K562 (cell line): ENCODE results near the gene PBXIP1. TPM values are rescaled to one million over a fixed set of nuclear protein-coding genes. Genes with fewer than 3 reads are reported as not detected.

ENCODE experiments used
- ATAC-seq: fragments of 200-7000 bp; cut with Tn5 transposase; 3 replicates; pipeline ENCODE4 v1.9.1; 2020; ENCODE audit warnings: moderate library complexity
- BruUV-seq: library from RNA; stranded (reverse); fragments of 400-500 nt; replicated peaks from 2 replicates; lab custom pipeline; 2021; lab: Mats Ljungman, UMichigan
- CTCF ChIA-PET: fragments of 300-600 bp; formaldehyde crosslinking; extraction: SDS; loops from one replicate; lab custom pipeline; 2021; ENCODE audit warnings: low intra/inter-chr PET ratio; lab: Yijun Ruan, JAX
- POLR2A ChIA-PET: fragments of 300-600, 350-650 bp; sonication (Branson Sonifier 250); formaldehyde crosslinking; extraction: SDS; loops from one replicate; lab custom pipeline; 2021; ENCODE audit warnings: antibody characterized with exemption, inconsistent platforms; lab: Yijun Ruan, JAX
- DNase-seq, 4 experiments: peaks; one replicate each; pipeline versions ENCODE4 v3.0.0 to v3.0.0-alpha.2; 2011 to 2018; ENCODE audit warnings: low spot score in 3 of 4, mixed read lengths in 3 of 4; ENCODE audit errors: extremely low read depth in 1 of 4
- FAIRE-seq: peaks from 2 replicates; lab custom pipeline; 2011; peaks lifted over from hg19 to GRCh38; lab: Jason Lieb, UNC
- H2AFZ ChIP-seq: 2 replicates; pipeline ENCODE4 v1.6.0; 2011; ENCODE audit warnings: low read depth, low read length, control low read depth, inconsistent platforms
- H3K27ac ChIP-seq: fragments of 200-600 bp; 3 replicates; pipeline ENCODE4 v1.8.0; 2011; ENCODE audit warnings: low read depth, mild to moderate bottlenecking, control low read depth, inconsistent platforms, low read length, moderate library complexity, mixed read lengths; ENCODE audit errors: extremely low read depth
- H3K27me3 ChIP-seq, 2 experiments: fragments of 300-600 bp in 1 of 2; 2 replicates in 1 of 2; 3 replicates in 1 of 2; pipeline versions ENCODE4 v1.6.0 to v1.8.0; 2011; ENCODE audit warnings: inconsistent platforms in 2 of 2, low read length in 2 of 2, mild to moderate bottlenecking in 1 of 2, mixed read lengths in 1 of 2, moderate library complexity in 1 of 2; ENCODE audit not compliant: control insufficient read depth in 2 of 2, insufficient read depth in 2 of 2
- H3K36me3 ChIP-seq: fragments of 300-600 bp; 3 replicates; pipeline ENCODE4 v1.8.0; 2011; ENCODE audit warnings: mild to moderate bottlenecking, low read length, inconsistent platforms; ENCODE audit not compliant: control insufficient read depth, insufficient read depth
- H3K4me1 ChIP-seq, 2 experiments: fragments of 200-600 bp in 1 of 2; replicated peaks in 1 of 2; 2 replicates in 1 of 2; 3 replicates in 1 of 2; pipeline versions ENCODE4 v1.5.1 to v1.8.0; 2011; ENCODE audit warnings: inconsistent platforms in 2 of 2, low read length in 2 of 2, mild to moderate bottlenecking in 1 of 2, mixed read lengths in 1 of 2, moderate library complexity in 1 of 2; ENCODE audit not compliant: control insufficient read depth in 2 of 2, insufficient read depth in 2 of 2
- H3K4me2 ChIP-seq: 2 replicates; pipeline ENCODE4 v1.6.1; 2011; ENCODE audit warnings: low read length, control low read depth, inconsistent platforms, mixed read lengths; ENCODE audit not compliant: insufficient read depth
- H3K4me3 ChIP-seq: fragments of 200-600 bp; sonication (generic), shearing (Covaris generic); 2 replicates; pipeline ENCODE4 v1.5.1; 2016; ENCODE audit warnings: control low read depth, inconsistent platforms
- H3K79me2 ChIP-seq: fragments of 200-600 bp; 3 replicates; pipeline ENCODE4 v1.8.0; 2011; ENCODE audit warnings: low read length, inconsistent platforms; ENCODE audit not compliant: control insufficient read depth, insufficient read depth
- H3K9ac ChIP-seq, 2 experiments: 2 replicates each; pipeline versions ENCODE4 v1.6.0 to v1.6.1; 2011; ENCODE audit warnings: low read depth in 2 of 2, low read length in 2 of 2, control low read depth in 1 of 2, inconsistent platforms in 1 of 2, mild to moderate bottlenecking in 1 of 2, mixed read lengths in 1 of 2; ENCODE audit not compliant: insufficient read depth in 1 of 2
- H3K9me1 ChIP-seq: one replicate; pipeline ENCODE4 v1.6.0; 2011; ENCODE audit warnings: inconsistent platforms, mild to moderate bottlenecking, low read length, moderate library complexity; ENCODE audit not compliant: control insufficient read depth, insufficient read depth
- H3K9me3 ChIP-seq: replicated peaks from 2 replicates; pipeline ENCODE4 v1.5.1; 2011; ENCODE audit warnings: low read depth, low read length, inconsistent platforms; ENCODE audit not compliant: control insufficient read depth, insufficient read depth
- H4K20me1 ChIP-seq: replicated peaks from 2 replicates; pipeline ENCODE4 v1.6.1; 2011; ENCODE audit warnings: low read length, inconsistent platforms, mixed read lengths; ENCODE audit not compliant: control insufficient read depth, insufficient read depth
- RBM34 ChIP-seq: fragments of 200-400 bp; formaldehyde crosslinking; IDR thresholded peaks from 2 replicates; pipeline ENCODE4 v1.6.1; 2018; ENCODE audit warnings: low read length, borderline replicate concordance; ENCODE audit not compliant: insufficient read depth
- ZFP36 ChIP-seq: fragments of 150-350 bp; IDR thresholded peaks from 2 replicates; pipeline ENCODE4 v1.6.1; 2018; ENCODE audit warnings: low read length, low read depth; ENCODE audit not compliant: partially characterized antibody
- WGBS: fragments of 100-300 bp; shearing (Covaris generic); methylation state at CpG from one replicate; pipeline ENCODE4 v1.1.6; 2016; ENCODE audit warnings: low coverage, mixed read lengths; ENCODE audit not compliant: insufficient coverage; ENCODE audit errors: missing lambda C conversion rate; 5-methylcytosine and 5-hydroxymethylcytosine counted together
- in situ Hi-C: fragments of 300-500 bp; cut with MboI; formaldehyde crosslinking; loops from 4 replicates; pipeline ENCODE4 v1.15.0; 2018; ENCODE audit warnings: inconsistent platforms, mixed read lengths
- intact Hi-C: fragments of 100-400 bp; cut with micrococcal nuclease; formaldehyde crosslinking; loops from 2 replicates; pipeline ENCODE4 v1.14.2; 2022
- polyA plus RNA-seq, 8 experiments: library from polyadenylated mRNA; depleted of rRNA in 4 of 8; stranded (reverse) in 5 of 8; unstranded in 3 of 8; fragments of >200 nt; fragmentation: Nextera tagmentation in 2 of 8; fragmentation: Illumina TruSeq in 1 of 8; extraction: Ambion mirVana in 2 of 8; extraction: Trizol in 1 of 8; gene quantifications; 2 replicates each; pipeline versions ENCODE4 v1.2.1 to v1.2.3, GENCODE V29; 2011 to 2014; ENCODE audit warnings: inconsistent platforms in 1 of 8, missing spikeins in 1 of 8
- total RNA-seq, 7 experiments: library from RNA; depleted of rRNA in 6 of 7; stranded (reverse); fragments of >200 nt in 6 of 7; fragmentation: Illumina TruSeq in 2 of 7; extraction: Trizol in 2 of 7; gene quantifications; 2 replicates each; pipeline versions ENCODE4 v1.2.1 to v1.2.3, GENCODE V29; 2011 to 2021; ENCODE audit warnings: low replicate concordance in 1 of 7
- TF ChIP-seq, protein P1 (sequence below): sonication (generic); formaldehyde crosslinking; IDR thresholded peaks from 2 replicates; pipeline ENCODE4 v1.8.0; 2022; ENCODE audit warnings: mild to moderate bottlenecking, missing genetic modification reagents, borderline replicate concordance

PBXIP1 gene
- total and polyA plus RNA-seq, 9 of the 15 experiments (the other 6 are each of a cell fraction or from before 2014, with no cell fraction given), result 0.13 to 8.3 (median 5.8) TPM

GRCh38 chr1:154945962-154946850, 9.7 kb downstream of the PBXIP1 start (continued):
- TF ChIP-seq, protein P1, sequence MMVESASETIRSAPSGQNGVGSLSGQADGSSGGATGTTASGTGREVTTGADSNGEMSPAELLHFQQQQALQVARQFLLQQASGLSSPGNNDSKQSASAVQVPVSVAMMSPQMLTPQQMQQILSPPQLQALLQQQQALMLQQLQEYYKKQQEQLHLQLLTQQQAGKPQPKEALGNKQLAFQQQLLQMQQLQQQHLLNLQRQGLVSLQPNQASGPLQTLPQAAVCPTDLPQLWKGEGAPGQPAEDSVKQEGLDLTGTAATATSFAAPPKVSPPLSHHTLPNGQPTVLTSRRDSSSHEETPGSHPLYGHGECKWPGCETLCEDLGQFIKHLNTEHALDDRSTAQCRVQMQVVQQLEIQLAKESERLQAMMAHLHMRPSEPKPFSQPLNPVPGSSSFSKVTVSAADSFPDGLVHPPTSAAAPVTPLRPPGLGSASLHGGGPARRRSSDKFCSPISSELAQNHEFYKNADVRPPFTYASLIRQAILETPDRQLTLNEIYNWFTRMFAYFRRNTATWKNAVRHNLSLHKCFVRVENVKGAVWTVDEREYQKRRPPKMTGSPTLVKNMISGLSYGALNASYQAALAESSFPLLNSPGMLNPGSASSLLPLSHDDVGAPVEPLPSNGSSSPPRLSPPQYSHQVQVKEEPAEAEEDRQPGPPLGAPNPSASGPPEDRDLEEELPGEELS (CRISPR knock-in tag), result no peak

DNA sequence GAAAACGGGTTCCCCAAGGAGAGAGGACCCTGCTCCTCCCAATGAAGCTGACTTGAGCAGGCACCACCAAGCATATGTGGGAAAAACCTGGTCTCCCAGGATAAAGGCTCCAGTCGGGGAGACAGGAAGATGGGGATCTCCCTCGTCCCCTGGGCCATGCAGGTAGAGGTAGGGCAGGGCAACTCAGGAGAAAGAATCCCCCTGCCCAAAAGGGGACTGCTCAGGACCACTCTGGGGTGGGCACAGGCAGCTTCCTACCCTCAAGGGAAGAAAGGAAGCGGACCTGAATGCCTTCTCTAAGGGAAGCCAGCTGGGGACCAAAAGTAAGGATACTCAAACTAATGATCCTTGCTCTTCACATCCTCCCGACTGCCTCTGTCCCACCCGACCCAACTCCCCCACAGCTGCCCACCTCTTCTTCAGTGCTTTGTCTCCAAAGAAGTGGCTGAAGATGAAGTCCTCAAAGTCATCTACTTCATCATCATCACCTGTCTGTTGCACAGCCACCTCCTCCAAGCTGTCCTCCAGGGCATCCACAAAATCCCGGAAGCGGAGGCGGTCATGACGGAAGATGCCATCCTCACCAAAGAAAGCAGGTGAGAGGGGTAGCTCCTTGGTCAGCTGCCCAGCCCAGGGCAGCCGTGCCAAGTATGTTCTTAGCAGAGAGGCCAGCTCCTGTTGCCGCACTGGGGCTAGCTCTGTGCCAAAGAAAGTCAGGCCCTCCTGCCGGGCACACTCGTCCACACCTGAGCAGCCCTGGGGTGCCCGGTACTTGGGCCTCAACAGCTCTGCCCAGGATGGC, 10.5 kb downstream of the PBXIP1 start:
- TSS peak; percentile 65 for BruUV-seq
- no peak overlapping the region for H3K4me2 ChIP-seq
- no peak overlapping the region for H2AFZ ChIP-seq
- no peaks in the 10 kb centered on the region for H3K27me3 ChIP-seq
- H3K27ac ChIP-seq, result no peak overlapping the region
- intact Hi-C loops, result no loop called here
- CTCF ChIA-PET, result interaction anchor here (0.7 to 1.4 kb wide), 2 partner anchors 117 to 386 kb away, joined by 4 read pairs; no protein-coding TSS in a partner anchor
- H3K9me3 ChIP-seq, result no peaks in the 10 kb centered on the region
- DNase-seq, result no peak
- H3K4me3 ChIP-seq, result no peak overlapping the region
- 0 out of 2 replicates have a peak, but pooled peaks cover 3% of the 10 kb centered on the region for H4K20me1 ChIP-seq
- no peak for ATAC-seq
- no peaks in the 10 kb centered on the region for H3K9me1 ChIP-seq
- H3K79me2 ChIP-seq, result no peaks in the 10 kb centered on the region
- H3K9ac ChIP-seq, result peak overlapping the region in 1 of 2 experiments; percentile 81; a peak in 1 of 4 replicates
- no peaks in the 10 kb centered on the region; the same call in 2 of the 3 replicates for H3K36me3 ChIP-seq
- no peak for FAIRE-seq
- in situ Hi-C loops, result no loop called here
- TF ChIP-seq ZFP36, result peak; percentile 92
- TF ChIP-seq RBM34, result no peak
- WGBS, result 60% methylated on average over 14 of the region's 15 CpGs
- POLR2A ChIA-PET, result interaction anchor here (0.6 to 1.0 kb wide), 4 partner anchors 9 to 409 kb away, joined by 3 to 4 read pairs (median 4); partner anchors contain the start of gene SHC1
- H3K4me1 ChIP-seq, result peaks cover 25 to 53% of the 10 kb centered on the region in 2 experiments; a peak in 4 of 5 replicates
